ENCODE results near the gene FBXW7. TPM values are rescaled to one million over a fixed set of nuclear protein-coding genes. Genes with fewer than 3 reads are reported as not detected.

Gene FBXW7
- total and polyA plus RNA-seq, 2 of the 13 experiments (the other 11 are each of a cell fraction or from before 2014, with no cell fraction given) = 5.0 to 40.9 TPM

- POLR2A ChIA-PET = no interaction called here
- Histone ChIP-seq H3K4me2 (ENCODE audit: low read depth, low read length) (no peak overlapping the region), H3K79me2 (ENCODE audit: insufficient read depth, low read length) (no peaks in the 10 kb centered on the region), H3K27me3 (ENCODE audit: control insufficient read depth in 1 of 2, insufficient read depth in 2 of 2, low read length in 2 of 2) (no peaks in the 10 kb centered on the region), H3K4me1 (ENCODE audit: insufficient read depth, low read length) (no peaks in the 10 kb centered on the region), H3K36me3 (replicated peaks in 1 of 2; ENCODE audit: control insufficient read depth in 1 of 2, insufficient read depth in 2 of 2, low read length in 2 of 2) (peaks cover 8% of the 10 kb centered on the region in 2 experiments; a peak in 4 of 5 replicates), H3K9ac (ENCODE audit: insufficient read depth, low read depth, low read length) (no peak overlapping the region), H4K20me1 (ENCODE audit: insufficient read depth, low read length) (no peaks in the 10 kb centered on the region), H3K9me3 (ENCODE audit: low read length) (no peaks in the 10 kb centered on the region), H2AFZ (ENCODE audit: low read length) (no peak overlapping the region), H3K27ac (ENCODE audit: extremely low read length, insufficient read depth, low read length) (no peak overlapping the region), H3K4me3 (replicated peaks in 1 of 3; ENCODE audit: insufficient read depth in 1 of 3, low read depth in 2 of 3, low read length in 3 of 3) (no peak overlapping the region)
- TF ChIP-seq HNF4G (IDR thresholded peaks at IDR 0.05; ENCODE audit: borderline replicate concordance, low read depth, low read length) (no peak), HNF4G (CRISPR knock-in tag; IDR thresholded peaks at IDR 0.05; ENCODE audit: borderline replicate concordance, low read depth) (no peak), TFDP1 (CRISPR knock-in tag; IDR thresholded peaks at IDR 0.05; ENCODE audit: borderline replicate concordance) (no peak), TP53 (CRISPR knock-in tag; conservative IDR thresholded peaks at IDR 0.05) (no peak), ZNF713 (CRISPR knock-in tag; IDR thresholded peaks at IDR 0.05) (no peak), SSRP1 (CRISPR knock-in tag; IDR thresholded peaks at IDR 0.05) (no peak), RFXANK (CRISPR knock-in tag; IDR thresholded peaks at IDR 0.05) (no peak), FIP1L1 (IDR thresholded peaks at IDR 0.05; ENCODE audit: borderline replicate concordance, insufficient read depth, low read depth, low read length) (no peak), PCBP2 (optimal IDR thresholded peaks at IDR 0.05; ENCODE audit: low read depth, low read length, poor library complexity, severe bottlenecking) (no peak)
- FAIRE-seq (no peak), ATAC-seq (no peak), DNase-seq (ENCODE audit: low spot score) (no peak)
- in situ Hi-C loops (cut with HindIII; ENCODE audit: extremely low pct_ligation_motif_present, low pct_unique_long_range_greater_than_20kb) = no loop called here
- intact Hi-C loops (cut with micrococcal nuclease; ENCODE audit: unreplicated experiment) = no loop called here
- BruUV-seq (replicated peaks) = no TSS peak
- CTCF ChIA-PET (ENCODE audit: low intra/inter-chr PET ratio, low total read pairs) = no interaction called here
- WGBS (ENCODE audit: low lambda C conversion rate) = 94% methylated on average over 6 of the region's 6 CpGs
Observed at GRCh38 chr4:152322656-152323055, 213.2 kb downstream of the FBXW7 start.

- no peaks in the 10 kb centered on the region for H4K20me1 ChIP-seq (ENCODE audit: insufficient read depth, low read length)
- WGBS (ENCODE audit: low lambda C conversion rate) = 85% methylated on average over 1 of the region's 1 CpG
- no TSS peak for BruUV-seq (replicated peaks)
- POLR2A ChIA-PET = no interaction called here
- no peak overlapping the region for H3K4me2 ChIP-seq (ENCODE audit: low read depth, low read length)
- H3K9me3 ChIP-seq (ENCODE audit: low read length) = no peaks in the 10 kb centered on the region
- intact Hi-C loops (cut with micrococcal nuclease; ENCODE audit: unreplicated experiment) = no loop called here
- H3K27ac ChIP-seq (ENCODE audit: extremely low read length, insufficient read depth, low read length) = no peak overlapping the region
- no peak for ATAC-seq
- H3K79me2 ChIP-seq (ENCODE audit: insufficient read depth, low read length) = no peaks in the 10 kb centered on the region
- in situ Hi-C loops (cut with HindIII; ENCODE audit: extremely low pct_ligation_motif_present, low pct_unique_long_range_greater_than_20kb) = no loop called here
- no peaks in the 10 kb centered on the region for H3K27me3 ChIP-seq (ENCODE audit: control insufficient read depth in 1 of 2, insufficient read depth in 2 of 2, low read length in 2 of 2)
- H3K4me1 ChIP-seq (ENCODE audit: insufficient read depth, low read length) = no peaks in the 10 kb centered on the region
- CTCF ChIA-PET (ENCODE audit: low intra/inter-chr PET ratio, low total read pairs) = no interaction called here
- FAIRE-seq = no peak
- no peak for TF ChIP-seq SALL1 (CRISPR knock-in tag; IDR thresholded peaks at IDR 0.05)
- no peak for DNase-seq (ENCODE audit: low spot score)
- H3K9ac ChIP-seq (ENCODE audit: insufficient read depth, low read depth, low read length) = no peak overlapping the region
- H3K4me3 ChIP-seq (replicated peaks in 1 of 3; ENCODE audit: insufficient read depth in 1 of 3, low read depth in 2 of 3, low read length in 3 of 3) = no peak overlapping the region
- H3K36me3 ChIP-seq (replicated peaks in 1 of 2; ENCODE audit: control insufficient read depth in 1 of 2, insufficient read depth in 2 of 2, low read length in 2 of 2) = peaks cover 8% of the 10 kb centered on the region in 2 experiments; a peak in 4 of 5 replicates
- H2AFZ ChIP-seq (ENCODE audit: low read length) = no peak overlapping the region
Observed at GRCh38 chr4:152321923-152322322, 214.0 kb downstream of the FBXW7 start.

Data from HepG2 (cell line).